Keratinocyte (primary cell): ENCODE results near the gene QPCTL. TPM values are rescaled to one million over a fixed set of nuclear protein-coding genes. Genes with fewer than 3 reads are reported as not detected.

Source experiments
- DNase-seq: peaks from one replicate; pipeline ENCODE4 v3.0.0-alpha.2; 2011; ENCODE audit warnings: low read depth, missing footprints, low spot score
- FAIRE-seq: peaks from 2 replicates; lab custom pipeline; 2011; peaks lifted over from hg19 to GRCh38; lab: Jason Lieb, UNC
- H2AFZ ChIP-seq: 2 replicates; pipeline ENCODE4 v1.6.0; 2012; ENCODE audit warnings: low read length, control low read depth, inconsistent platforms; ENCODE audit not compliant: control insufficient read depth
- H3K27ac ChIP-seq: 2 replicates; pipeline ENCODE4 v1.5.1; 2011; ENCODE audit warnings: low read length; ENCODE audit not compliant: control insufficient read depth, insufficient read depth
- H3K27me3 ChIP-seq: 3 replicates; pipeline ENCODE4 v1.6.0; 2011; ENCODE audit warnings: low read length; ENCODE audit not compliant: control insufficient read depth, insufficient read depth; ENCODE audit errors: extremely low read depth
- H3K36me3 ChIP-seq, 2 experiments: 2 replicates in 1 of 2; 3 replicates in 1 of 2; pipeline ENCODE4 v1.5.1; 2011; ENCODE audit warnings: low read length in 2 of 2, mild to moderate bottlenecking in 1 of 2; ENCODE audit not compliant: control insufficient read depth in 2 of 2, insufficient read depth in 2 of 2; ENCODE audit errors: extremely low read depth in 1 of 2
- H3K4me1 ChIP-seq: 3 replicates; pipeline ENCODE4 v1.5.1; 2011; ENCODE audit warnings: low read length; ENCODE audit not compliant: control insufficient read depth, insufficient read depth; ENCODE audit errors: extremely low read depth
- H3K4me2 ChIP-seq: 3 replicates; pipeline ENCODE4 v1.6.0; 2011; ENCODE audit warnings: low read depth, low read length; ENCODE audit not compliant: control insufficient read depth, insufficient read depth; ENCODE audit errors: extremely low read depth
- H3K4me3 ChIP-seq, 3 experiments: fragments of 200-600 bp in 1 of 3; sonication (generic) in 1 of 3; 2 replicates in 2 of 3; 3 replicates in 1 of 3; pipeline ENCODE4 v1.5.1; 2011 to 2016; ENCODE audit warnings: low read length in 3 of 3, mild to moderate bottlenecking in 3 of 3, control low read depth in 2 of 3, inconsistent platforms in 1 of 3, low read depth in 1 of 3, mixed read lengths in 1 of 3, mixed run types in 1 of 3, moderate library complexity in 1 of 3; ENCODE audit not compliant: control insufficient read depth in 2 of 3, insufficient read depth in 2 of 3; ENCODE audit errors: extremely low read depth in 1 of 3
- H3K79me2 ChIP-seq: 2 replicates; pipeline ENCODE4 v1.6.0; 2012; ENCODE audit warnings: low read length; ENCODE audit not compliant: control insufficient read depth, insufficient read depth
- H3K9ac ChIP-seq: 3 replicates; pipeline ENCODE4 v1.6.0; 2011; ENCODE audit warnings: low read length; ENCODE audit not compliant: control insufficient read depth, insufficient read depth; ENCODE audit errors: extremely low read depth
- H3K9me1 ChIP-seq: 3 replicates; pipeline ENCODE4 v1.6.0; 2011; ENCODE audit warnings: low read length; ENCODE audit not compliant: control insufficient read depth, insufficient read depth; ENCODE audit errors: extremely low read depth
- H3K9me3 ChIP-seq: 2 replicates; pipeline ENCODE4 v1.5.1; 2012; ENCODE audit warnings: low read depth, low read length; ENCODE audit not compliant: control insufficient read depth
- H4K20me1 ChIP-seq: 3 replicates; pipeline ENCODE4 v1.6.0; 2011; ENCODE audit warnings: low read length; ENCODE audit not compliant: control insufficient read depth, insufficient read depth; ENCODE audit errors: extremely low read depth
- CTCF ChIP-seq, 3 experiments: IDR thresholded peaks in 1 of 3; conservative IDR thresholded peaks in 1 of 3; optimal IDR thresholded peaks in 1 of 3; 2 replicates in 2 of 3; 3 replicates in 1 of 3; pipeline versions ENCODE3 to v1.5.1; 2011; ENCODE audit warnings: low read length in 3 of 3, mild to moderate bottlenecking in 3 of 3, moderate library complexity in 2 of 3, control low read depth in 1 of 3, inconsistent platforms in 1 of 3; ENCODE audit not compliant: insufficient read depth in 2 of 3; ENCODE audit errors: extremely low read depth in 1 of 3
- EZH2 ChIP-seq: IDR thresholded peaks from one replicate; pipeline ENCODE4 v1.6.1; 2012; ENCODE audit warnings: inconsistent platforms, mild to moderate bottlenecking, low read length, moderate library complexity
- dilution Hi-C: fragments of 300-500 bp; cut with MboI; formaldehyde crosslinking; loops from one replicate; pipeline ENCODE4 v1.7.0; 2020; ENCODE audit warnings: low sequenced_read_pairs; ENCODE audit not compliant: extremely low pct_ligation_motif_present
- polyA plus RNA-seq, 5 experiments: library from polyadenylated mRNA; depleted of rRNA in 3 of 5; stranded (reverse) in 3 of 5; stranded (forward) in 1 of 5; unstranded in 1 of 5; fragments of >200 nt; gene quantifications; 1 replicate in 1 of 5; 2 replicates in 3 of 5; 3 replicates in 1 of 5; pipeline versions ENCODE4 v1.2.1 to v1.2.3, GENCODE V29; 2011 to 2012; ENCODE audit warnings: missing spikeins in 2 of 5, low read depth in 1 of 5, low replicate concordance in 1 of 5

The QPCTL gene
- polyA plus RNA-seq, 1 donor (not counting 4 experiments of a cell fraction or from before 2014, with no cell fraction given): 11.9 TPM

GRCh38 chr19:45663800-45664199 is 28.7 kb upstream of the QPCTL start:
- no peaks in the 10 kb centered on the region for H3K36me3 ChIP-seq
- no peak for DNase-seq
- FAIRE-seq: no peak
- TF ChIP-seq CTCF (optimal IDR thresholded peaks at IDR 0.05 in 1 of 3, IDR thresholded peaks at IDR 0.05 in 1 of 3, conservative IDR thresholded peaks at IDR 0.05 in 1 of 3; ENCODE audit: extremely low read depth in 1 of 3, insufficient read depth in 2 of 3, low read length in 3 of 3) (no peak), EZH2 (no peak)
- H2AFZ ChIP-seq: no peak overlapping the region
- no peak overlapping the region for H3K4me2 ChIP-seq
- H3K9me1 ChIP-seq: no peaks in the 10 kb centered on the region
- H3K4me3 ChIP-seq: no peak overlapping the region
- H4K20me1 ChIP-seq: no peaks in the 10 kb centered on the region
- H3K79me2 ChIP-seq: no peaks in the 10 kb centered on the region
- H3K9me3 ChIP-seq: no peaks in the 10 kb centered on the region
- H3K9ac ChIP-seq: no peak overlapping the region
- dilution Hi-C loops: no loop called here
- H3K4me1 ChIP-seq: peaks cover 8% of the 10 kb centered on the region
- peaks cover 5% of the 10 kb centered on the region for H3K27me3 ChIP-seq
- H3K27ac ChIP-seq: no peak overlapping the region

GRCh38 chr19:45664575-45664974 is 27.9 kb upstream of the QPCTL start:
- H4K20me1 ChIP-seq: no peaks in the 10 kb centered on the region
- peaks cover 7% of the 10 kb centered on the region for H3K27me3 ChIP-seq
- H2AFZ ChIP-seq: no peak overlapping the region
- FAIRE-seq (no peak), DNase-seq (no peak)
- H3K4me3 ChIP-seq: no peak overlapping the region
- no peaks in the 10 kb centered on the region for H3K79me2 ChIP-seq
- H3K4me2 ChIP-seq: no peak overlapping the region
- peaks cover 14% of the 10 kb centered on the region for H3K4me1 ChIP-seq
- dilution Hi-C loops: no loop called here
- no peaks in the 10 kb centered on the region for H3K36me3 ChIP-seq
- no peaks in the 10 kb centered on the region for H3K9me1 ChIP-seq
- H3K9me3 ChIP-seq: no peaks in the 10 kb centered on the region
- TF ChIP-seq EZH2 (no peak), CTCF (optimal IDR thresholded peaks at IDR 0.05 in 1 of 3, IDR thresholded peaks at IDR 0.05 in 1 of 3, conservative IDR thresholded peaks at IDR 0.05 in 1 of 3; ENCODE audit: extremely low read depth in 1 of 3, insufficient read depth in 2 of 3, low read length in 3 of 3) (no peak)
- no peak overlapping the region for H3K9ac ChIP-seq
- no peak overlapping the region for H3K27ac ChIP-seq
